Measurements from ENCODE around the gene SEC23B.

Gene SEC23B

GRCh38 chr20:18507218-18508191 lies at the start of gene SEC23B:
Gene SEC23B (plus strand): TSS chr20:18507940. CDS start chr20:18510836, 2,896 bp downstream.
- peak within 1 kb of the TSS; percentile 92 to 95 for H3K27ac ChIP-seq
- peak within 1 kb of the TSS; percentile 63 to 73 for H3K4me3 ChIP-seq
- H3K9me3 ChIP-seq = no peaks in the 10 kb centered on the region
- peak in 1 of 2 experiments; percentile 11 for TF ChIP-seq CTCF (IDR thresholded peaks at IDR 0.05)
- intact Hi-C loops (cut with DNase I; ENCODE audit: low total_unique reads) = loop anchor here (5.0 kb wide), 2 partner anchors 40 to 60 kb away; partner anchors contain the start of genes DZANK1, POLR3F and SMIM26
- DNase-seq = peak; percentile 96 to 97
- H3K4me1 ChIP-seq = peaks cover 0 to 16% (median 10%) of the 10 kb centered on the region in 4 donors
- H3K27me3 ChIP-seq = no peaks in the 10 kb centered on the region
- peaks cover under 1 to 12% (median 9%) of the 10 kb centered on the region in 3 donors for H3K36me3 ChIP-seq

GRCh38 chr20:18465536-18466200 lies 42.1 kb upstream of the SEC23B start:
- peaks cover 0 to 10% (median 0%) of the 10 kb centered on the region in 3 donors for H3K36me3 ChIP-seq
- H3K27me3 ChIP-seq = peaks cover 0 to 5% of the 10 kb centered on the region in 2 donors
- no peak overlapping the region for H3K27ac ChIP-seq
- TF ChIP-seq CTCF (IDR thresholded peaks at IDR 0.05) = no peak
- no peak overlapping the region for H3K4me3 ChIP-seq
- no peaks in the 10 kb centered on the region for H3K9me3 ChIP-seq
- peaks cover 0 to 20% (median 14%) of the 10 kb centered on the region in 4 donors for H3K4me1 ChIP-seq
- intact Hi-C loops (cut with DNase I; ENCODE audit: low total_unique reads) = loop anchor here (5.0 kb wide), 1 partner anchor 42 kb away; the partner anchor contains the start of gene SEC23B
- no peak for DNase-seq

GRCh38 chr20:18466574-18466893 lies 41.2 kb upstream of the SEC23B start:
- Histone ChIP-seq H3K27ac (peak overlapping the region; percentile 73 to 79), H3K27me3 (peaks cover 0 to 5% of the 10 kb centered on the region in 2 donors), H3K36me3 (peaks cover 0 to 18% (median 4%) of the 10 kb centered on the region in 3 donors), H3K4me3 (peak overlapping the region; percentile 71 to 77), H3K9me3 (no peaks in the 10 kb centered on the region), H3K4me1 (peaks cover 0 to 20% (median 14%) of the 10 kb centered on the region in 4 donors)
- TF ChIP-seq CTCF (IDR thresholded peaks at IDR 0.05) = no peak
- DNase-seq = no peak
- intact Hi-C loops (cut with DNase I; ENCODE audit: low total_unique reads) = loop anchor here (5.0 kb wide), 1 partner anchor 41 kb away; the partner anchor contains the start of gene SEC23B

GRCh38 chr20:18466894-18467730 lies 40.6 kb upstream of the SEC23B start, which contains the start of the genes DZANK1 and POLR3F:
Gene DZANK1 (minus strand): TSS chr20:18467030. CDS start chr20:18465358, 1,672 bp downstream.
Gene POLR3F (plus strand): TSS chr20:18467390. CDS start chr20:18467507, 117 bp downstream.
- peak within 1 kb of the TSS; percentile 73 to 79 for H3K27ac ChIP-seq
- DNase-seq = peak; percentile 97
- H3K27me3 ChIP-seq = peaks cover 0 to 5% of the 10 kb centered on the region in 2 donors
- peak within 1 kb of the TSS; percentile 71 to 77 for H3K4me3 ChIP-seq
- H3K36me3 ChIP-seq = peaks cover 0 to 22% (median 10%) of the 10 kb centered on the region in 3 donors
- no peaks in the 10 kb centered on the region for H3K9me3 ChIP-seq
- intact Hi-C loops (cut with DNase I; ENCODE audit: low total_unique reads) = loop anchor here (5.0 kb wide), 1 partner anchor 40 kb away; the partner anchor contains the start of gene SEC23B
- peaks cover 0 to 20% (median 14%) of the 10 kb centered on the region in 4 donors for H3K4me1 ChIP-seq
- no peak for TF ChIP-seq CTCF (IDR thresholded peaks at IDR 0.05)

Measured in tibial artery (tissue), 4 donors.